HEK293 (cell line): ENCODE measurements around the gene TEX2.

Experiments
- CTCF ChIP-seq: fragments of 450-650 bp; formaldehyde crosslinking; IDR thresholded peaks from 2 replicates; pipeline ENCODE4 v1.5.1; 2016; ENCODE audit warnings: missing biosample characterization, missing genetic modification characterization
- KLF16 ChIP-seq: fragments of 450-650 bp; formaldehyde crosslinking; IDR thresholded peaks from 2 replicates; pipeline ENCODE4 v1.5.1; 2017; ENCODE audit warnings: missing biosample characterization, missing genetic modification characterization
- MEIS1 ChIP-seq: sonication (generic); formaldehyde crosslinking; IDR thresholded peaks from 2 replicates; pipeline ENCODE4 v1.8.1; 2022; ENCODE audit warnings: missing genetic modification reagents, mild to moderate bottlenecking, borderline replicate concordance
- ZNF114 ChIP-seq: fragments of 450-650 bp; formaldehyde crosslinking; IDR thresholded peaks from 2 replicates; pipeline ENCODE4 v1.5.0; 2017; ENCODE audit warnings: missing biosample characterization, missing genetic modification characterization
- ZNF354C ChIP-seq: fragments of 450-650 bp; formaldehyde crosslinking; IDR thresholded peaks from 2 replicates; pipeline ENCODE4 v1.5.1; 2016; ENCODE audit warnings: missing biosample characterization, missing genetic modification characterization, low read depth, borderline replicate concordance
- ZNF416 ChIP-seq: fragments of 450-650 bp; formaldehyde crosslinking; IDR thresholded peaks from 2 replicates; pipeline ENCODE4 v1.5.1; 2016; ENCODE audit warnings: missing biosample characterization, missing genetic modification characterization
- ZNF623 ChIP-seq: fragments of 450-650 bp; formaldehyde crosslinking; IDR thresholded peaks from 2 replicates; pipeline ENCODE4 v1.5.1; 2016; ENCODE audit warnings: missing biosample characterization, missing genetic modification characterization
- ZNF624 ChIP-seq: fragments of 450-650 bp; formaldehyde crosslinking; IDR thresholded peaks from 2 replicates; pipeline ENCODE4 v1.5.1; 2017; ENCODE audit warnings: missing biosample characterization, missing genetic modification characterization
- ZNF664 ChIP-seq: fragments of 450-650 bp; formaldehyde crosslinking; IDR thresholded peaks from 2 replicates; pipeline ENCODE4 v1.5.1; 2016; ENCODE audit warnings: missing biosample characterization, missing genetic modification characterization
- ZNF843 ChIP-seq: fragments of 450-650 bp; formaldehyde crosslinking; IDR thresholded peaks from 2 replicates; pipeline ENCODE4 v1.5.1; 2016; ENCODE audit warnings: missing biosample characterization, missing genetic modification characterization
- TF ChIP-seq, protein P1 (sequence below): fragments of 450-650 bp; formaldehyde crosslinking; optimal IDR thresholded peaks from 2 replicates; pipeline ENCODE3; 2016; ENCODE audit warnings: missing biosample characterization, mild to moderate bottlenecking, missing genetic modification characterization

- TF ChIP-seq CTCF (no peak), ZNF416 (tag by site-specific recombination) (no peak), ZNF843 (no peak), ZNF114 (tag by site-specific recombination) (no peak), KLF16 (tag by site-specific recombination) (no peak), ZNF664 (tag by site-specific recombination) (no peak), ZNF624 (tag by site-specific recombination) (no peak), ZNF623 (tag by site-specific recombination) (no peak), ZNF354C (tag by site-specific recombination) (no peak), MEIS1 (CRISPR knock-in tag) (no peak)
- TF ChIP-seq, protein P1, sequence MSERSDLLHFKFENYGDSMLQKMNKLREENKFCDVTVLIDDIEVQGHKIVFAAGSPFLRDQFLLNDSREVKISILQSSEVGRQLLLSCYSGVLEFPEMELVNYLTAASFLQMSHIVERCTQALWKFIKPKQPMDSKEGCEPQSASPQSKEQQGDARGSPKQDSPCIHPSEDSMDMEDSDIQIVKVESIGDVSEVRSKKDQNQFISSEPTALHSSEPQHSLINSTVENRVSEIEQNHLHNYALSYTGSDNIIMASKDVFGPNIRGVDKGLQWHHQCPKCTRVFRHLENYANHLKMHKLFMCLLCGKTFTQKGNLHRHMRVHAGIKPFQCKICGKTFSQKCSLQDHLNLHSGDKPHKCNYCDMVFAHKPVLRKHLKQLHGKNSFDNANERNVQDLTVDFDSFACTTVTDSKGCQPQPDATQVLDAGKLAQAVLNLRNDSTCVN (tag by site-specific recombination) = no peak
Measured at GRCh38 chr17:64120159-64120810, 142.8 kb downstream of the TEX2 start.
